ENCODE data around the gene WDFY3. TPM values are rescaled to one million over a fixed set of nuclear protein-coding genes. Genes with fewer than 3 reads are reported as not detected.

WDFY3 gene
- total and polyA plus RNA-seq, 2 donors (not counting 1 experiment from before 2014, with no cell fraction given) = 0.05 to 0.36 TPM

- Histone ChIP-seq H2AFZ (ENCODE audit: insufficient read depth, low read depth, low read length, poor library complexity, severe bottlenecking) (no peak overlapping the region), H3K9me3 (ENCODE audit: control extremely low read depth in 1 of 3, control insufficient read depth in 2 of 3, insufficient read depth in 1 of 3, low read length in 2 of 3) (peaks cover 0 to 3% (median 0%) of the 10 kb centered on the region in 3 donors), H3K27me3 (replicated peaks in 1 of 4; ENCODE audit: control extremely low read depth in 1 of 4, control insufficient read depth in 3 of 4, insufficient read depth in 4 of 4, low read length in 3 of 4) (no peaks in the 10 kb centered on the region), H3K4me2 (replicated peaks; ENCODE audit: low read depth, low read length, poor library complexity, severe bottlenecking) (no peak overlapping the region), H3K79me2 (ENCODE audit: control insufficient read depth, insufficient read depth, low read length) (no peaks in the 10 kb centered on the region), H4K20me1 (ENCODE audit: control insufficient read depth, insufficient read depth, low read length, poor library complexity, severe bottlenecking) (no peaks in the 10 kb centered on the region), H3K4me1 (ENCODE audit: control insufficient read depth in 2 of 2, insufficient read depth in 2 of 2, low read length in 2 of 2) (no peaks in the 10 kb centered on the region), H3K4me3 (ENCODE audit: control extremely low read depth in 1 of 5, extremely low read depth in 1 of 5, insufficient read depth in 1 of 5, low read depth in 2 of 5, low read length in 4 of 5) (no peak overlapping the region), H3K9ac (ENCODE audit: low read length) (no peak overlapping the region), H3K27ac (ENCODE audit: low read length in 2 of 2) (no peak overlapping the region), H3K36me3 (replicated peaks in 1 of 2; ENCODE audit: control extremely low read depth in 1 of 2, control insufficient read depth in 1 of 2, extremely low read depth in 1 of 2, insufficient read depth in 2 of 2, low read length in 1 of 2) (no peaks in the 10 kb centered on the region)
- no peak for TF ChIP-seq CTCF (IDR thresholded peaks at IDR 0.05)
- TF ChIP-seq EZH2 (IDR thresholded peaks at IDR 0.05; ENCODE audit: borderline replicate concordance, insufficient read depth, low read depth, low read length, poor library complexity, severe bottlenecking) = no peak
- DNase-seq (no peak), ATAC-seq (ENCODE audit: low read depth) (no peak)
- CTCF ChIA-PET = no interaction called here
- no peak overlapping the region for H3K27ac Mint-ChIP-seq
- no CpG with 5 or more reads among the region's 1 CpG for WGBS (ENCODE audit: insufficient coverage)
- intact Hi-C loops (cut with micrococcal nuclease) = no loop called here
- no peaks in the 10 kb centered on the region for H3K9me3 Mint-ChIP-seq (ENCODE audit: insufficient read depth)
- no peaks in the 10 kb centered on the region for H3K4me1 Mint-ChIP-seq
- peaks cover 3% of the 10 kb centered on the region for H3K27me3 Mint-ChIP-seq
- no peak overlapping the region for H3K4me3 Mint-ChIP-seq
- POLR2A ChIA-PET = no interaction called here
Observed at GRCh38 chr4:84856468-84857049, 109.9 kb downstream of the WDFY3 start.

GRCh38 chr4:84855774-84856173 lies 110.7 kb downstream of the WDFY3 start:
- peaks cover 0 to 3% (median 0%) of the 10 kb centered on the region in 3 donors for H3K9me3 ChIP-seq (ENCODE audit: control extremely low read depth in 1 of 3, control insufficient read depth in 2 of 3, insufficient read depth in 1 of 3, low read length in 2 of 3)
- no peaks in the 10 kb centered on the region for H3K79me2 ChIP-seq (ENCODE audit: control insufficient read depth, insufficient read depth, low read length)
- H3K27ac Mint-ChIP-seq = no peak overlapping the region
- TF ChIP-seq CTCF (IDR thresholded peaks at IDR 0.05) = no peak
- no peak for TF ChIP-seq EZH2 (IDR thresholded peaks at IDR 0.05; ENCODE audit: borderline replicate concordance, insufficient read depth, low read depth, low read length, poor library complexity, severe bottlenecking)
- H3K4me2 ChIP-seq (replicated peaks; ENCODE audit: low read depth, low read length, poor library complexity, severe bottlenecking) = no peak overlapping the region
- no peak overlapping the region for H2AFZ ChIP-seq (ENCODE audit: insufficient read depth, low read depth, low read length, poor library complexity, severe bottlenecking)
- peaks cover 3% of the 10 kb centered on the region for H3K27me3 Mint-ChIP-seq
- no peaks in the 10 kb centered on the region for H3K4me1 Mint-ChIP-seq
- H3K4me1 ChIP-seq (ENCODE audit: control insufficient read depth in 2 of 2, insufficient read depth in 2 of 2, low read length in 2 of 2) = no peaks in the 10 kb centered on the region
- H3K36me3 ChIP-seq (replicated peaks in 1 of 2; ENCODE audit: control extremely low read depth in 1 of 2, control insufficient read depth in 1 of 2, extremely low read depth in 1 of 2, insufficient read depth in 2 of 2, low read length in 1 of 2) = no peaks in the 10 kb centered on the region
- H3K27ac ChIP-seq (ENCODE audit: low read length in 2 of 2) = no peak overlapping the region
- WGBS (ENCODE audit: insufficient coverage) = 100% methylated on average over 2 of the region's 2 CpGs
- DNase-seq (no peak), ATAC-seq (ENCODE audit: low read depth) (no peak)
- H3K9me3 Mint-ChIP-seq (ENCODE audit: insufficient read depth) = no peaks in the 10 kb centered on the region
- no peaks in the 10 kb centered on the region for H4K20me1 ChIP-seq (ENCODE audit: control insufficient read depth, insufficient read depth, low read length, poor library complexity, severe bottlenecking)
- no peaks in the 10 kb centered on the region for H3K27me3 ChIP-seq (replicated peaks in 1 of 4; ENCODE audit: control extremely low read depth in 1 of 4, control insufficient read depth in 3 of 4, insufficient read depth in 4 of 4, low read length in 3 of 4)
- H3K4me3 Mint-ChIP-seq = no peak overlapping the region
- H3K4me3 ChIP-seq (ENCODE audit: control extremely low read depth in 1 of 5, extremely low read depth in 1 of 5, insufficient read depth in 1 of 5, low read depth in 2 of 5, low read length in 4 of 5) = no peak overlapping the region
- ChIA-PET CTCF (no interaction called here), POLR2A (no interaction called here)
- no peak overlapping the region for H3K9ac ChIP-seq (ENCODE audit: low read length)
- intact Hi-C loops (cut with micrococcal nuclease) = no loop called here

All from B cell (primary cell).